NCI-H1105 treated with DMSO at 0.1 percent for 48 hours (cell line): Measurements from ENCODE around the gene ARV1.
"Not testable (repeated sequence)": the region's sequence is repeated elsewhere in the genome, so short reads cannot be mapped to it uniquely, and the experiment has no call there.

Experiments used
- DNase-seq: peaks from one replicate; lab custom pipeline; 2025; lab: John Stamatoyannopoulos, UW

ARV1 gene

GRCh38 chr1:230976825-230977747, 1.8 kb upstream of the ARV1 start:
- no peak for DNase-seq

DNA sequence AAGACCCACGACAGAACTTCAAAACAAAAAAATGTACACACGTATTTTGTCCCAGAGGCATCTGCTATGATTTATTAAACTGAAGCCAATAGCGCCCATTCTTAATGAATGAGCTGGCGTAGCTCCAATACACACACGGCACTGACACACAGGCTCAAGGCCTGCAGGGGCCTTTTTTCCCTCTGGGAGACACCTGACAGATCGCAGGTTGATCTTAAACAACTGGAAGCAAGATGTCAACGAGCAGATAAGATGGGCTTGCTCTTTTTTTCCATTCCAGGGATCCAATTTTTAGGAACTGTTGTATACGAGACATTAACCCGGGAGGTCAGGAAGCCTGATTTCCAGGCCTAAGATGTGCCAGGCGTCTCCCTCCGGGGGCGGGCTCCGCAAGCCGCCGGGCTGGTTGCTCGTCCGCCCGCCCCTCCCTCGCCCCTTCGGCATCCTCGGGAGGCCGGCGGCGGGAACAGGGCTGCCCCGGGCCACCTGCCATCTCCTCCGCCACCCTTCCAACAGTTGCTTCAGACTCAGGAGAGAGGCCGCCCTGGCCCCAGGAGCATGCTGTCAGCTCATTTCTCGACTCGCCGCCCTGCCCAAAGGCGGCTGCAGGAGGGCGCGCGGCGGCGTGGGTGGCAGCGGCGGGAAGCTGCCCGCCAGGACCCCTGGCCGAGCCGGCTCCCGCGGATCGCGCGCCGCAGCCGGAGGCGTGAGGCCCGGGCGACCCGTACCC, 968 bp upstream of the ARV1 start:
- DNase-seq, result peak; percentile 64

- no peak for DNase-seq
Observed at GRCh38 chr1:230979389-230979716, 459 bp downstream of the ARV1 start.

DNA sequence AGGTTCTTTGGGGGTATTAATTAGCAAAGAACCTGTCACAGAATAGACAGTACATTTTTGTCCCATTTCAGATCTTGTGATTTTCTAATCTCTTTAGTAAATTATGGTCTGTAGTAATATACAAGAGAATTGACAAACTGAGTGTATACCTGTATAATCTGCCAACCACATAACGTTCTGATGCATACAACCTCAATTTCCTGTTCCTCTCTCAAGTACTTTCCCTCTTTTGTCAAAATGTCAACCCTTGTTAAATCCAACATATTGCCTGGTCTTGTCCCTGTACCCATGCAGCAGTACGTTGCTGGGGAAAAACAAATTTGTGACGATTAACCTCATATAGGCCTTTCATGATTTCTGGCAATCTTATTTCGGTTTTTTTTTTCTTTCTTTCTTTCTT, 1.1 kb downstream of the ARV1 start:
- no peak for DNase-seq

- no peak for DNase-seq
Observed at GRCh38 chr1:230982696-230983095, 3.8 kb downstream of the ARV1 start.

- DNase-seq, result no peak
Observed at GRCh38 chr1:230983811-230984210, 4.9 kb downstream of the ARV1 start.

DNA sequence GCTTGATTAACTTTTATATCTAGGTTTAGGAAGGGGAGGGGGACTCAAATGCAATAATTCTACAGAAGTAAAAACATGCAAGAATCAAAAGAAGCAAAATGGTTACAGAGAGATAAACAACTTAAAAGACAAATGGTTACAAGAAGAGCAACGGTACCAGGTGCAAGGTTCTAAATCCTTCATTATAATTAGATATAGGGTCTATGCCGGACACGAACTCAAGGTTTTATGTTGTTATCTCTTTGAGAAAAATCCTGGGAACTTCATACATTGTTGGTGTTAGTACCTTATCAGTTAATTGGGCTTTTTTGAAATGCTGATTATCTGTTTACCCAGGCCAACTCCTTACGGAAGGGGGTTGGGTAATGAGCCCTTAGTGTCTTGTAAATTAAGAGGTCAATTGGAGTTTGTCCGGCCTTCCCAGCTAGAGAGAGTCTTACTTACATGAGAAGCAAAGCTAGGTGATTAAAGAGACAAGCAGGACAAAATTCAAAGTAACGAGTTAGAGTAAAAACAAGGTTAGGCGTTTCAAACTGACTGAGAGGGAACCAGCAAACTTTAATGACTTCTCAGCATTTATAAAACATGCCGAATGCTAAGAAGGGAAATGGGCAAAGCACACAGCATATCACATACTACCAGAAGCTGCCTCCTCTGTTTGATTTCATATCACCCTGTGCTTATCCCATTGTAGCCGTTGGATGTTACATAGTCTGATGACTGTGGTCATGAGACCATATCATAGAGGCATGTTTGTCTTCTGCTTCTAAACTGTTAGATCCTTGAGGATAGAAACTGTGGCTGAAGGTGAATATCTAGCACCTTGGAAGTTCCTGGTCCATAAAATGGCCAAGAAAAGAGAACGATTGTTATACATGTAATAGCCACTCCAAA, 6.0 kb downstream of the ARV1 start:
- DNase-seq, result not testable (repeated sequence)

DNA sequence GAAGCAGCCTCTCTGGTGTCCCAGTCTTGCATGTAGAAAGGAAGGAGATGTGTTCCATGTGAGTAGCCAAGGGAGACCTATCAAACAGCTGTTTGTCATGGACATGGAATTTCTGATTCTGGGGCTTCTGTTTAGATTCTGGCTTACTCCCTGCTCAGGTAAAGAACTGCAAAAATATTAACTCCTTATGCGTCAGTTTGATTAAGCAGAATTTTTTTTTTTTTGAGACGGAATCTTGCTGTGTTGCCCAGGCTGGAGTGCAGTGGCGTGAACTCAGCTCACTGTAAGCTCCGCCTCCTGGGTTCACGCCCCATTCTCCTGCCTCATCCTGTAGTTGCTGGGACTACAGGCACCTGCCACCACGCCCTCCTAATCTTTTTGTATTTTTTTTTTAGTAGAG, 6.8 kb downstream of the ARV1 start:
- no peak for DNase-seq

DNA sequence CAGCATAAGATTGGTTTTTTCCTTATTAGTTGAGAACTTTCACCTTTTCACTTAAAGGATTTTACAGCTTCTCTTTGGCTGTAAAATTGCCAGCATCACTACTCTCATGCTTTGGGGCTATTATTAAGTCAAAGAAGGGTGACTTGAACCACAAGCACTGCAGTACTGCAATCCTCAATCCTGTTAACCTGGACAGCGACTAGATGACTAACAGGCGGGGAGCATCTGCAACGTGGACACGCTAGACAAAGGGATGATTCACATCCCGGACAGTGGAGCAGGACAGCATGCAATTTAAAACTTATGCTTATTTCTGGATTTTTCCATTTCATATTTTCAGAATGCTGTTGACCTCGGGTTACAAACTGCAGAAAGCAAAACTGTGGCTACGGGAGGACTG, 8.1 kb downstream of the ARV1 start:
- no peak for DNase-seq

- DNase-seq, result no peak
Observed at GRCh38 chr1:230987448-230987847, 8.6 kb downstream of the ARV1 start.

DNA sequence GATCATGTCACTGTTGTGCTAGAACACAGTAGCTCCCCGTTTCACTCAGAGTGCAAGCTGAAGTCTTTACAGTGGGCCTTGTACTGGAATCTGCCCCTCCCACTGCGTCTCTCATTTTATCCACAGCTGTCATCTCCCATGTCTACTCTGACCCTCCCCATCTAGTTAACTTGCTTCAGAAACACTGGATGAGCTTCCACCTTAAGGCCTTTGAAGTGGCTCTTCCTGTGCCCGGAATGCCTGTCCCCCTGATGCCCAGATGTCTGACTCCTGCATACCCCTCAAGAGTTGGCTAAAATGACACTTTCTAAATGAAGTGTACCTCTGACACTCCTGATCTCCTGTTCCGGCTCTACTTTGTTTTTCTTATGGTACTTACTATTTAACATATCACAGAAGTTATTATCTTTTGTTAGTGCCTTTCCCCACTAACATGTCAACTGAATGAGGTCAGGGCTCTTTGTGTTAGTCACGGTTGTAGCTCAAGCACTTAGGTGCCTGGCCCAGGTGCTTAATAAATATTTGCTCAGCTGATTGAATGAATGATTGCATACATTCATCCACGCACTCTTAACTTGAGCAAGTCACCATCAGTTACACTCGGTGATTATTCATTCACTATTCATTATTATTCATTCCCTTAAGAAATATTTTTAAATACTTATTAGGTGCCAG, 13.3 kb downstream of the ARV1 start:
- peak; percentile 33 for DNase-seq

DNA sequence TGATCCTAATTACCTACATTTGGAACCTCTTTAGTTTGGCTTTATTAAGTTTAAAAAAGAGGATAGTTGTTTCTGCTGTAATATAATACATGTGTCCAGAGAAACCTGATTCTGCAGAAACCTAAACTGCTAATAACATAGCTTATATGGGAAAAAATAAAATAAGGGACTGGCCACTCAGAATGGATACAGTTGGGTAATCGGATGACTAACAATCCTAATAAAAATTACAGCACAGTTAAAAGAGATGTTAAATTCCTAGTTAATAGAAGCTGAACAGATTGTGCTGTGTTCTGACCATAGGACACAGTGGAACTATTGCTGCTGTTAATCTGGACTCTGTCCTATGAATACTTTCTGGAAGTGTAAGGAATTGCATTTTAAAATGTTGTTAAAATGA, 16.0 kb downstream of the ARV1 start:
- DNase-seq, result no peak

DNA sequence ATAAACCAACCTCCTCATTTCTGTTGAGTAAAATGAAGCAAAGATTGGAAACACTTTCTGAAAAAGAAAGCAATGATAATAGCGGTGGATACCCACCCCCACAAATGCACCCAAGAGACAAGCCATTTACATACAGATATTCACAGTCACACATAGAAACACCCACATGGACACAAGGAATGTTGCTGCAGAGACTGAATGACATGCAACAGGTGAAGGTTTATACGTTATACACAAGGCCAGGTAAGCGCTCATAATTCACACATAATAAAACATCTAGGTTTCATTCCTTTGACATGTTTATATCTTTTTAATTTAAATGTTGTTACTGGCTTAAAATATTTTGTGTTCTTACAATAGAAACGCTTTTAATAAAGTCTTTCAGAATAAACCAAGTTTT, 21.3 kb downstream of the ARV1 start:
- no peak for DNase-seq

- no peak for DNase-seq
Observed at GRCh38 chr1:231000639-231001038, 21.7 kb downstream of the ARV1 start.

GRCh38 chr1:231001892-231002291, 23.0 kb downstream of the ARV1 start:
- no peak for DNase-seq

- DNase-seq, result not testable (repeated sequence)
Observed at GRCh38 chr1:231007535-231007934, 28.6 kb downstream of the ARV1 start.

GRCh38 chr1:231011360-231011759, 32.5 kb downstream of the ARV1 start:
- no peak for DNase-seq

DNA sequence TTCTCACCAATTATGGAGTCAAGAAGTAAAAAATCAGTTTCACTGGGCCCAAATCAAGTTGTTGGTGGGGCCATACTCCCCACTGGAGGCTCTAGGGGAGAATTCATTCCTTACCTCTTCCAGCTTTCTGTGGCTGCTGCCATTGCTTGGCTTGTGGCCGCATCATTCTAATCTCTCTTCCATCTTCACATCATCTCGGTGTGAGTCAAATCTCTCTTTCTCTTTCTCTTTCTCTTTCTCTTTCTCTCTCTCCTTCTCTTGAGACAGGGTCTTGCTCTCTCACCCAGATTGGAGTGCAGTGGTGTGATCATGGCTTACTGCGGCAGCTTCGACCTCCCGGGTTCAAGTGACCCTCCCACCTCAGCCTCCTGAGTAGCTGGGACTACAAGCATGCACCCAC, 33.1 kb downstream of the ARV1 start:
- no peak for DNase-seq

DNA sequence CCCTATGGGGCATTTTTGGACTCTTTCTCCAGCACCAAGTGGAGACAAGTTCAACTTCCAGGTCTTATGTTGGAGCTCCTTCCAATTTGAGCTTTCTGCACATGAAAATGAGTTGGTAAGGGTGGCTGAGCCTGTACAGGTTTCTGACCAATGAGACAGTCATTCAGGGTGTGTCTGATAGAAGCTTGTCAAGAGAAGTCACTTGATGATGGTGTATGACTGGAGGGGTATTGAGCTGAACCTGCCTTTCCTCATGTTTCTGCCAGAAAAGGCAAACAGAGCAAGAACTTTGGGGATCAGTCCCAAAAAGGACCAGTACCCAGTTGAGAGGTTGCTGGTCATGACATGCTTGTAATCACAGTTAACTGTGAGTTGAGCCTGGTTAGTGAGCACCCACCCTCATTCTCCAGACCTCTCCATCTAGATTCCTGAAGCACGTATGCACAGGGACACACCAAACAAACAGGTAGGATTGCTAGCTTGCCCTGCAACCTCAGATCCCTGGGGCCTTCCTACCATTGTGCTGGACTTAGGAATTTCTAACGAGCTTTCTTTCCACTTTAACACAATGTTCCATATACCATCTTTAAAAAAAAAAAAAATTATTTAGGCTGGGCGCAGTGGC, 34.6 kb downstream of the ARV1 start:
- DNase-seq, result no peak

DNA sequence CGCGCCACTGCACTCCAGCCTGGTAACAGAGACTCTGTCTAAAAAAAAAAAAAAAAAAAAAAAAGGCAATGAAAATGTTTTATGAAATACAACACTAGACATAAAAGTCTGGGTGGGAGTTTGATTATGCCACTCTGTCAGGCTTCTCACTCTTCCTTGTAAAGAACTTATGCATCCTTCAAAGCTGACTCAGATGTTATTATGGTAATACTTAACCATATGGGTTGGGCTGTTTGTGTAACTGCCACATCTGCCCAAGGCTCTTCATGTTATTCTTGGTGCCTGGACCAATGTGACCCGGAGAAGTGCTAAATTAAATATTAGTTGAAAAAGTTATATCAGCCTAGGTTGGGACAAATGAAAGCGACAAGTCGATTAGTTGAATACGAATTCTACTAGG, 37.3 kb downstream of the ARV1 start:
- no peak for DNase-seq

GRCh38 chr1:231016966-231017365, 38.1 kb downstream of the ARV1 start:
- no peak for DNase-seq
